ENCODE data around the gene COIL.

Gene COIL

DNA sequence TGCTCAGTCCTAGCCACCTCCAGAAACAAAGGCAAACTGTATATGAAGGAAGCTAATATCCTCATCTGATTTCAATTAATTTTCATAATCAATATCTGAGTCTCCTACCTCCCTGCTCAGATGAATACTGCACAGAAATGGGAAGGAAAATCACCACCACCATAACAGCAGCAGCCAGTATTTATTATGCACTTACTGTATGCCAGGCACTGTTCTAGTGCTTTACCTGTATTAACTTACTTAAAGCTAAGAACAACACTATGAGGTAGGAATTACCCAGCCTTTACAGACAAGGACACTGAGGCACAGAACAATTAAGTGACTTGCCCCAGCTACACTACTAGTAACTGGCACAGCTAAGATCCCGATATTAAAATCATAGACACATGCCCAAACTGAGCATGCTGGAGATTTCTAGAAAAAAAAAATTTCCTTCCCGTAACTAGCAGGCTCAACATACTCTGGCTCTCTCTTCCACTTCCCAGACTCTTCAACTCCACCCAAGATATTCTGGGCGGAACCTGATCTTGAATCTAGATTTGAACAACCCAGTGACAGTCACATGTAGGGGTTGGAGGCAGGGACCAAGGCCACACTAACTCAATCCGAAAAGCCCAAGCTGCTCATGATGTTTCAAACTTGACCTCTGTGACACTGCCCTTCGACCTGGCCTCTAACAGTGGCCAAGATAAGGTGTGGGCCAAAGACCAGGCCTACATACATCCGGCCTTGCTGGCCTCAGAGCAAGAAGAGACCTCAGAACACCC, 50.9 kb downstream of the COIL start:
- DNase-seq (ENCODE audit: low read depth in 2 of 2), result no peak

DNA sequence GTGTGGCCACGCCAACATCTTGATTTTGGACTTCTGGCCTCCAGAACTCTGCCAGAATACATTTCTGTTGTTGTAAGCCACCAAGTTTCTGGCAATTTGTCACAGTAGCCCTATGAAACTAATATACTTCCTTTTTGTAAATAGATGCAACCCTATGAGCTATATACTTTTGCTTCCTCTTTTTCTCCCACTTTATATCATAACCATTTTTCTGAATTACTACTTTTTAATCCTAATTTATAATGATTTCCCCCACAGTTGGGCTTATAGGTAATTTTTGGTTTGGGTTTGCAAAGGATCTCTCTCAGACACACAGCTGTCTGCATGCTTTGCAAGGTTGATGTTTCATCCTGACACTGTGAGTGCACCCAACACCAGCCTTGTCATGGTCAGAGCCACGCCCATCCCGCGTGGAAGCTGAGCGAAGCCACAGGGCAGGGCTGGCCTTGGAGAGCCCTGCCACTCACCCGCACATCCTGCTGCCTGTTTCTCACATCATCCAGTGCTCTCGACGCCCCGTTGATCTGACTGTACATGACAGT, 52.8 kb downstream of the COIL start:
- DNase-seq (ENCODE audit: low read depth in 2 of 2), result peak in 1 of 2 donors; percentile 10

DNA sequence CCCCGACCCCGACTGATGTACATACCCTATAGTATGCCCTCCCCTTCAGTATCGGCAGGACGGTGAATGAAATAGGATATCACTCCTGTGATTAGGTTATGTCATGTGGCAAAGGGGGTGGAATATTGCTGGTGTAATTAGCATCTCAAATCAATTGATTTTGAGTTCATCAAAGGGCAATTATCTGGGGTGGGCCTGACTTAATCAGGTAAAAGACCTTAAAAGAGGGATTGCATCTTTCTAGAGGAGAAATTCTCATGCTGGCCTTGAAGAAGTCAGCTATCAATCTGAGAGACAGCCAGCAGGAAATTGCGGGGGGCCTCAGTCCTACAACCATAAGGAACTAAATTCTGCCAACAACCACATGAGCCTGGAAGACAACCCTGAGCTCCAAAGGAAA, 57.3 kb downstream of the COIL start:
- DNase-seq (ENCODE audit: low read depth in 2 of 2), result no peak

DNA sequence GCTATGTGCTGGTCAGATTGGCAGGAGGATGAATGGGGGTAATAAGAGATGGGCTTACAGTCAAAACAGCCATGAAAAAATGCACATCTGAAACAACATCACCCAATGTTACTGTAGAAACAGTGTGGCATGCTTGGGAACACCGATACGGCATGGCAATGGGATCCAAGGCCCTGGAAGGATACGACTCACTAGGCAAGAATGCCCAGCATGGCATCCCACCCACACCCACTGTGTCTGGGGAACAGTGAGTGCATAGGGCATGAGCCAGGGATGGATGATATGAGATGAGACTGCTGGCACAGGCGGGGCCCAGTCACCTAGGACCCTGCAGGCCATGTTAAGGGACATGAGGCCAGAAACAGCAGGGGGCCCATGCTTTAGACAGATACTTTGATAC, 58.5 kb downstream of the COIL start:
- DNase-seq (ENCODE audit: low read depth in 2 of 2), result no peak

DNA sequence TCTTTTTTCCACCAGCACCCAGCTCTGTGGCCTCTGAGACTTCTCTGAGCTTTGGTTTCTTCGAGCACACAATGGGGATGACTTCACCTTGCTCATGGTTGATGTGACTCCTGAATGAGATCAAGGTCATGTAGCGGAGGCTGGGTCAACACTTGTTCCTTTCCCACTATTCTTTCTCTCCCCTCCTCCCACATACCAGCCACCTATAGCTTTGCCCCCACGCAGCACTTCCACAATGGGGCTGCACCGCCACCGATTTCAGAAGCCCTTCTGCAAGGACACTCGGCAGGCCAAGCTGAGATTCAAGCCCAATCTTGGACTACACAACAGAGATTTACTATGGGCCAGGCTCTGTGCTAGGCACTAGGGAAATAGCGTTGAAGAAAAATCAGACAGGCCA, 61.4 kb downstream of the COIL start:
- DNase-seq (ENCODE audit: low read depth in 2 of 2), result no peak

DNA sequence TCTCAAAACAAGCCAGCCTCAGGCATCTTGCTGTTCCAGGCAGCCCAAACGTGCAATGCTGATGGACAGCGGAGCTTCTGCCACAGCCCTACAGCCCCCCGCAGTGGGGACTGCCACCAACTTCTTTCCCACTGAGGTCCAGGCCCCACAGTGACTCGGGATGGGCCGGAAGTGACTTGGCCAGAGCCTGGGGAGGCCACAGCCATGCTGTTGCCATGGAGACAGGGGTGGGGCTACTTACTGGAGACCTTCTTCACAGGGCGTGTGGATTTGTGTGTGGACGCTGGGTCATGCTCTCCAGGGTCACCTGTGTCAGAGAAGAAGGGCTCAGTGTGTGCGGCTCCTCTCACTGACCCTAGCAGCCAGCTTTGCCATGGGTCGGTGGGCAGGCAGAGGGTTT, 62.0 kb downstream of the COIL start:
- DNase-seq (ENCODE audit: low read depth in 2 of 2), result no peak

DNA sequence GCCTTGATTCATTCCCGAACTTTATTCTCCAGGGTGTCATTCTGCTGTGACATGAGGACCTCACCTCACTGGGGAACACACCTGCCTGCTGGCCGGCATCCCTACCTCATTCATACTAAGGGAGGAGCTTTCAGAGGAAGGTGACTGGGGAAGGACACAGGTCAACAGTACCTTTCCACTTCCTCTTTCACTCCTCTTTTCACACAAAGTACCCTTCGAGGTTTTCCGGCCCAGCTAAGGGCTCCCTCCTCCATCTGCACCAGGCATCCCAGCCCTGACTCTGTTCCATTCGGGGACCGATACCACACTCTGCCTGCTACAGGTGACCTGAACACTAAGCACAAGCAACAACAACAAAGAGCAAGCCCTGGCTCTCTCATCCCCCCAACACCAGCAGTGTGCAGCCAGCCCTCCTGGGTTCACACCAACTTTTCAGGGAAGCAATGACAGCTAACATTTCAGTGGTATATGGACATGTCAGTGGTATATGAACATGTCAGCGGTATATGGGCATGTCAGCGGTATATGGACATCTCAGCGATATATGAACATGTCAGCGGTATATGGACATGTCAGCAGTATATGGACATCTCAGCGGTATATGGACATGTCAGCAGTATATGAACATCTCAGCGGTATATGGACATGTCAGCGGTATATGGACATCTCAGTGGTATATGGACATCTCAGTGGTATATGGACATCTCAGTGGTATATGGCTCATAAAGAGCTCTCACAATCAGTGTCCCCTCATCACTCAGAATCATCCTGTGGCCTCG, 63.0 kb downstream of the COIL start:
- no peak for DNase-seq (ENCODE audit: low read depth in 2 of 2)

DNA sequence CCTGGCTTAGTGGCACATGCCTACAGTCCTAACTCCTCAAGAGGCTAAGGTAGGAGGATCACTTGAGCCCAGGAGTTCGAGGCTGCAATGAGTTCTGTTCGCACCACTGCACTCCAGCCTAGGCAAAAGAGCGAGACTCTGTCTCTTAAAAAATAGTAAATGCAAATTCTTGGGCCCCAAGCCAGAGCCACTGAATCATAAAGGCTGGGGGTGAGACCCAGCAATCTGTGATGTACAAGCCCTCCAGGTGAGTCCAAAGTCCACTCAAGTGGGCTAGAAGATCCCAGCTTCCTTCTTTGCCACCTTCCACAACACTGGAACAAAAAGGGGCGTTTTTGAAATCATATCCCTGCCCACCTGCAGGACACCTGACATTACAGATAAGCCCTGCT, 63.9 kb downstream of the COIL start:
- no peak for DNase-seq (ENCODE audit: low read depth in 2 of 2)

DNA sequence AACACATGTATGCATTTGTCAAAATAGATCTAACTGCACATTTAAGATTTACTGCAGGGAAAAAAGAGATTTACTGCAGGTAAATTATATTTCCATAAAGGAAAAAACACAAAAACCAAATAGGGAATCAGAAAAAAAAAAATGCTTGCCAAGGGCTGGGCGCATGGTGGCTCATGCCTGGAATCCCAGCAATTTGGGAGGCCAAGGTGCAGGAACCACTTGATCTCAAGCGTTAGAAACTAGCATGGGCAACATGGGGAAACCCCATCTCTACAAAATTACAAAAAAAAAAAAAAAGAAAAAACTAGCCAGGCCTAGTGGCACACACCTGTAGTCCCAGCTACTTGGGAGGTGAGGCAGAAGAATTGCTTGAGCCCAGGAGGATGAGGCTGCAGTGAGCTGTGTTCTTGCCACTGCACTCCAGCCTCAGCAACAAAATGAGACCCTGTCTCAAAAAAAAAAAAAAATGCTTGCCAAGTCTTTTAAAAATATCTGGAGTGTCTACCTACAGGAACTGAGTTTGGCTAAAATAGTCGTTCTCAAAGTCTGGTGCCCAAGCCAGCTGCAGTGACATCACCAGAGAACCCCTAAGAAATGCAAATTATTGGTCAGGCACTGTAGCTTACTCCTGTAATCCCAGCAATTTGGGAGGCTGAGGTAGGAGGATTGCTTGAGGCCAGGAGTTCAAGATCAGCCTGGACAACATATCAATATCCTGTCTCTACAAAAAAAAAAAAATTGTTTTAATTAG, 64.5 kb downstream of the COIL start:
- no peak for DNase-seq (ENCODE audit: low read depth in 2 of 2)

DNA sequence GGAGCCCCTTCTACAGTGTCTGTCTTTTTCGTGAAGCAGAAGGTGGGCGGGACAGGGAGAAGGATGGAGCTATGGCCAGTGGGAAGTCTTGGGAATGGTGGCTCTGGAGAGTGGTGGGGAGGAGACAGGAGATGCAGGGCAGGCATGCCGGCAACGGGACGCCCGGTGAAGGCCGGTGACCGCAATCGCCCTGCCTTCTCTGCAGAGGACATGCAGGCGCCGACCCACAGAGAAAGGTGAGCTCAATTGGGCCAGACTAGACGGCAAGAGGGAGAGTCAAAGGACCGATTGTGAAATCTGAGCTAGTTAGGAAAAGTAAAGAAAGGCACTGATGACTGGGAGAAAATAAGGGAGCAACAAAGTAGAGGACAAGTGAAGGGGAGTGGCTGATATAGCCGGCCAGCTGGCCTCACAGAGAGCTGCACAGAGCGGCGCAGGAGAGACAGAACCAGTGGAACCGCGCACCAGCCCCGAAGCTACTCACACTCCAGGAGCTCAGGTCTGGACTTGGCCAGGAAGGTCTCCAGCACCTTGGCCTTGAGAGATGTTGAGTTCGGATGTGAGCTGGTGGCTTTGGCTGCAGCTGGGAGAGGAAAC, 65.9 kb downstream of the COIL start:
- no peak for DNase-seq (ENCODE audit: low read depth in 2 of 2)

DNA sequence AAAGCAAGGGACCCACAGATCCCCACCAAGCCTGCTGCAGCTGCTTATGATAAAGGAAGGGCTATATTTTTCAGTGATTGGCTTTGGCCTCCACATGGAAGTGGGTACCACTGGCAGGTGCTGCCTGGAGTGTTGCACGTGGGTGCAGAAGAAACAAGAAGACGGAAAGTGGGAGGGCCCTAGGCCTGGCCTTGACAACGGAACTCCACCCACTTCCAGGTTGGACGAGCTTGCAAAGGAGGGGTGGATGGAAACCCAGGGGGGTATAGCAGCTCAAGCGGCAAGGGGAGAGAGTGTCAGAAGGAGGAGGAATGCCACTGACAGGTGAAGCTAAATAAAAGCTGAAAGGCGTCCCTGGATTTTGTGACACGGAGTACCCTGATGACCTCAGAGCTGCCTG, 67.3 kb downstream of the COIL start:
- no peak for DNase-seq (ENCODE audit: low read depth in 2 of 2)

DNA sequence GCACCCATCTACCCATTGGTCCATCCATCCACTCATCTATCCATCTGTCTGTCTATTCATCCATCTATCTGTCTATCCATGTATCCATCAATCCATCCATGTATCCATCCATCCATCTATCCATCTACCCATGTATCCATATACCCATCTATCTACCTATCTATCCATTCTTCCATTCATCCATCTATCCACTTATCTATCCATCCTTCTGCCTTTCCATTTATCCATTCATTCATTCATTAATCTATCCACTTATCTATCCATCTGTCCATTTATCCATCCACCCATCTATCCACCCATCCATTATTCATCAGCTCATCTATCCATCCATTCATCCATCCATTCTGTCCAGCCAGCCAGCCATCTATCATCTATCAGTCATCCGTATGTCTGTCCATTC, 68.5 kb downstream of the COIL start:
- DNase-seq (ENCODE audit: low read depth in 2 of 2), result no peak

DNA sequence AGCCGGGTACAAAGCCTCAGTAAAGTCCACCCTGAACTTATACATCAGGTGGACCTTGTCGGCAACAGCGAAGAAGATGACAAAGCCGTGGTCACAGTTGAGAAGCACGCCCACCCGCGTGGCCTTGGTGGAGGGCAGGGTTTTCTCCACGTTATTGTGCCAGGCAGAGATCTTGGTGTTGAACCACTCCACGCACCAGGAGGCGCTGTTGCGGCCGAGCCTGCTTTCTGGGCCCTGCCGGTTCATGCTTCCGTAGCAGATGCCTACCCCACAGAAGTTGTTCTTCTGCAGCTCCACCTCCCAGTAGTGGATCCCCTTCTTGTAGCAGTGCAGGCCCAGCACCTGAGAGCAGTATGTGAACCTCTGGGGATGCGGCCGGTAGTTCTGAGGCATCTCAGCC, 69.1 kb downstream of the COIL start:
- DNase-seq (ENCODE audit: low read depth in 2 of 2), result peak; percentile 23 to 43

DNA sequence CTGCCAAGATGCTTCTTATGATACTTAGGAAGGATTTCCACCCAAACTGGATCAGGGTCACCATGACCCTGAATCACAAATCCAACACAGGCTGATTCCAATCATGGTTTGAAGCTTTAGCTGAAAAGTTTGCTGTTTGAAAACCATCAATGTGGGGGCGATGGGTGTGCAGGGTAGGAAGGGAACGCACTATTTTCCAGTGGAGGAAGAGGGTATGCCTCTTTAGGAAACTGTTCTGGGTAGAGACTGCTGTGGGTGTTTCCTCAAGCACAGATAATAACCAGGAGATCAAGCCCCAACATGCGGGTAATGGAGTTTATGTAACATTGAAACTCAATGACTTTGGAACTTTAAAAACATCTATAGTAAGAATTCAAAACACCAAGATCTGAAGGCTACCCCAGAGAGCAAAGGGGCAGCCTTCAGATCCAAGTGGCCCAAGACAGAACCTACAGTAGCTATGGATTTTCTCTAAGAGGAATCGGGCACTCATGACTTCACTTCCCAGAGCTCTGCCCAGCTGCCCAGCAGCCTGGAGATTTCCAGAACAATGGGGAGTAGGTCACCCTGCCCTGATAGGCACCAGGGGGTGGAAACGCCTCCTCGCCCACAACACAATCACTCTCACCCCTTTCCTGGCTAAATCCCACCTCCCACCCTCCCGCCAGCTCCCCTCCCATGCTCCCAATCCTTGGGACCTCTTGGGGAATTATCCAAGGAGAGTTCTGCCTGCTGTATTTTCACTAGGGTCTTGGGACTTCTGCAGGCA, 69.8 kb downstream of the COIL start:
- no peak for DNase-seq (ENCODE audit: low read depth in 2 of 2)

DNA sequence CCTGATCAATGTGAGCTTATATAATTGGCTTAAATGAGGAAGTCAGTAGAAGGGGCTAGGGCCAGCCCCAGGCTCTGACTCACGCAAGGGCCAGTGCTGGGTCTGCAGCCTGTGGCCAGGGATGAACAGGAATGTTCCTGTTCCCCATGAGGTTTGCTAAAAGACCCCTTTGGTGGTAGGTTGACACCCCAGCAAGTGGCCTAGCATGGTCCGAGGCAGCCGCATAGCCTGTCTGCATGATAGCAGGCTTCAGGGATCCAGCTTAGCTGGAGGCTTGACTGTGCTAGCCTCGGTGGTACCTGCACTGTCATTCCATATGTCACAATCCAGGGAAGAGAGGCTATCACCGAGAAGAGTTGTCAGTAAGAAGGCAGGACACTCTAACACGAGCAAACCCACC, 70.5 kb downstream of the COIL start:
- no peak for DNase-seq (ENCODE audit: low read depth in 2 of 2)

Measured in stimulated activated CD8-positive, alpha-beta memory T cell treated with anti-CD3 and anti-CD28 coated beads, Interleukin-7, amount 100 ng/mL, for 1 hour (primary cell).